Measurements from ENCODE around the gene ZNF296. TPM values are rescaled to one million over a fixed set of nuclear protein-coding genes. Genes with fewer than 3 reads are reported as not detected.

Gene ZNF296
- total and polyA plus RNA-seq, 2 of the 13 experiments (the other 11 are each of a cell fraction or from before 2014, with no cell fraction given) = 0.26 to 0.62 TPM

GRCh38 chr19:45059258-45059965 lies 16.9 kb downstream of the ZNF296 start (continued):
- TF ChIP-seq HNF1A (IDR thresholded peaks at IDR 0.05; ENCODE audit: low read depth) (no peak), HNF1A (CRISPR knock-in tag; IDR thresholded peaks at IDR 0.05; ENCODE audit: borderline replicate concordance) (no peak), SSRP1 (CRISPR knock-in tag; IDR thresholded peaks at IDR 0.05) (no peak), BATF2 (CRISPR knock-in tag; IDR thresholded peaks at IDR 0.05) (no peak), ZEB1 (IDR thresholded peaks at IDR 0.05; ENCODE audit: insufficient replicate concordance, low read depth) (no peak), JUN (CRISPR knock-in tag; IDR thresholded peaks at IDR 0.05) (no peak), ZBTB20 (CRISPR knock-in tag; IDR thresholded peaks at IDR 0.05; ENCODE audit: borderline replicate concordance, low read depth) (no peak), ZNF761 (CRISPR knock-in tag; conservative IDR thresholded peaks at IDR 0.05) (no peak), GATAD2A (CRISPR knock-in tag; IDR thresholded peaks at IDR 0.05) (no peak), MEIS2 (CRISPR knock-in tag; IDR thresholded peaks at IDR 0.05) (no peak), ZNF512B (CRISPR knock-in tag; IDR thresholded peaks at IDR 0.05; ENCODE audit: borderline replicate concordance) (no peak), RNF2 (conservative IDR thresholded peaks at IDR 0.05; ENCODE audit: low read depth) (no peak), PITX1 (CRISPR knock-in tag; IDR thresholded peaks at IDR 0.05) (no peak), ZBTB14 (CRISPR knock-in tag; IDR thresholded peaks at IDR 0.05) (no peak), ZSCAN12 (CRISPR knock-in tag; IDR thresholded peaks at IDR 0.05) (no peak), HCFC1 (IDR thresholded peaks at IDR 0.05; ENCODE audit: low read depth, low read length) (no peak), DR1 (CRISPR knock-in tag; IDR thresholded peaks at IDR 0.05) (no peak), AHR (CRISPR knock-in tag; IDR thresholded peaks at IDR 0.05) (0 out of 2 replicates have a peak, but pooled peaks have one; percentile 37), NKX3-1 (CRISPR knock-in tag; IDR thresholded peaks at IDR 0.05) (no peak), ZNF414 (CRISPR knock-in tag; IDR thresholded peaks at IDR 0.05) (no peak), TRIM24 (CRISPR knock-in tag; IDR thresholded peaks at IDR 0.05) (no peak), RORA (CRISPR knock-in tag; IDR thresholded peaks at IDR 0.05) (no peak), RARA (CRISPR knock-in tag; IDR thresholded peaks at IDR 0.05) (no peak)
